Measurements from ENCODE around the gene ACSS3.
"Not testable (repeated sequence)": the region's sequence is repeated elsewhere in the genome, so short reads cannot be mapped to it uniquely, and the experiment has no call there.

Gene ACSS3

GRCh38 chr12:81164827-81165226 lies 86.9 kb downstream of the ACSS3 start:
- in situ Hi-C loops (cut with MboI; ENCODE audit: low sequenced_read_pairs) = no loop called here

GRCh38 chr12:81166790-81167189 lies 88.9 kb downstream of the ACSS3 start:
- in situ Hi-C loops (cut with MboI; ENCODE audit: low sequenced_read_pairs) = no loop called here

DNA sequence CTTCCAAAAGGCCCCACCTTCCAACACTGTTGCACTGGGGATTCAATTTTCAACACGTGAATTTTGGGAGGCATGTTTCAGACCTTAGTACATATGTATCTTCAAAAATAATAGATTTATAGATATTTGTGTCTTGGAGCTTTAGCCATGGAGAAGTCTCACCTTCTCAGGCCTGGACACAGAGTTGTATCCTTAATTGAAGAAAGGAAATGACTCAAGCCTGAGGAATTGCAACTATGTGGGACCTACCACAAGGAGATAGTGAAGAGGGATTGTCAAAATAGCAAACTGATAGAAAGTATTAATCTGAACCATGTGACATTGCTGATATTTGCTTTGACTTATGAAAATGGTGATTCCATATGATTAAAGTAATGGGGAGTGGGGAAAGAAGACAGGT lies 89.8 kb downstream of the ACSS3 start:
- in situ Hi-C loops (cut with MboI; ENCODE audit: low sequenced_read_pairs) = no loop called here

GRCh38 chr12:81168445-81168844 lies 90.6 kb downstream of the ACSS3 start:
- in situ Hi-C loops (cut with MboI; ENCODE audit: low sequenced_read_pairs) = no loop called here

- in situ Hi-C loops (cut with MboI; ENCODE audit: low sequenced_read_pairs) = no loop called here
Measured at GRCh38 chr12:81170072-81170471, 92.2 kb downstream of the ACSS3 start.

DNA sequence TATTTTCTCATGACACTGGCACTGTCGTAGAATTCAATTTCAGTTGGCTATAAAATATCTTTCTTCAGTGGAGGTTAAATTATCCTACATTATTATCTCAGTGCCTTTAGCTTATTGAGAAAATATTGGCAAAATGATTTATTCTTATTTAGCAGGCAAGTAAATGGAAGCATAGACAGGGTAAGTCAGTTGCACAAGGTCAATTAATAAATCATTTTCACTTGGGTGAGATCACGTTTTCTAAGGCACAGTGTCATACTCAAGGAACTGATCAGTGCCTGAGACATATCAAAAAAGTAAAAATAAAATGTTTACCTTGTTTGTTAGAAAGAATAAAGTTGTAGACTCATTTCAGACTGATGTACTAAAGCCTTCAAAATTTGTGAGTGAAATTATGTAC lies 95.0 kb downstream of the ACSS3 start:
- in situ Hi-C loops (cut with MboI; ENCODE audit: low sequenced_read_pairs) = no loop called here

DNA sequence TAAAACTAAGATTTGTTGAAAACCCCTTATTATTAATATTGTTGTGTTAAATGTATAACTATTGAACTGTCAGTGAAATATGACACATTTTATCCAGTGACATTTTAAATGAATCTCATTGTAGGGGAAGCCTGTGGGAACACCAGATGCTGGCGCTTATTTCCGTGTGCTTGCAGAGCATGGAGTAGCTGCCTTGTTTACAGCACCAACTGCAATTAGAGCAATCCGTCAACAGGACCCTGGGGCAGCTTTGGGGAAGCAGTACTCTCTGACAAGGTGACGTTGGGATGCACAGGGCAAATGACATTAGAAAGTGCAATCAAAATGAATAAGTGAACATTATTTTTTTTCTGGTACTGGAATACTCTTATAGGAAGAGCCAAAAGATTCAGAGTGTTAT lies 96.8 kb downstream of the ACSS3 start:
- in situ Hi-C loops (cut with MboI; ENCODE audit: low sequenced_read_pairs) = no loop called here

- in situ Hi-C loops (cut with MboI; ENCODE audit: low sequenced_read_pairs) = no loop called here
Measured at GRCh38 chr12:81176796-81177195, 98.9 kb downstream of the ACSS3 start.

- in situ Hi-C loops (cut with MboI; ENCODE audit: low sequenced_read_pairs) = no loop called here
Measured at GRCh38 chr12:81181691-81182090, 103.8 kb downstream of the ACSS3 start.

- in situ Hi-C loops (cut with MboI; ENCODE audit: low sequenced_read_pairs) = no loop called here
Measured at GRCh38 chr12:81187686-81188085, 109.8 kb downstream of the ACSS3 start.

DNA sequence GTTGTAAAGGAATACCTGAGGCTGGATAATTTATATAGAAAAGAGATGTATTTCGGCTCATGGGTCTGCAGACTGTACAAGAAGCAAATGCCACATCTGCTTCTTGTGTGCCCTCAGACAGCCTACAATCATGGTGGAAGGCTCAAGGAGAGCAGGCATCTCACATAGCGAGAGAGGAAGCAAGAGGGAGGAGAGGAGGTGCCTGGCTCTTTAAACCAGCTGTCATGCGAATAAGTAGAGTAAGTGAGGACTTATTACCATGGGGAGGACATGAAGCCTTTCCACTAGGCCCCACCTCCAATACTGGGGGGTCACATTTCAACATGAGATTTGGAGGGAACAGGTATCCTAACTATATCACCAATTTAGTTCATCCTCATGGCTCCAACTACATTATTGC lies 118.7 kb downstream of the ACSS3 start:
- in situ Hi-C loops (cut with MboI; ENCODE audit: low sequenced_read_pairs) = no loop called here

DNA sequence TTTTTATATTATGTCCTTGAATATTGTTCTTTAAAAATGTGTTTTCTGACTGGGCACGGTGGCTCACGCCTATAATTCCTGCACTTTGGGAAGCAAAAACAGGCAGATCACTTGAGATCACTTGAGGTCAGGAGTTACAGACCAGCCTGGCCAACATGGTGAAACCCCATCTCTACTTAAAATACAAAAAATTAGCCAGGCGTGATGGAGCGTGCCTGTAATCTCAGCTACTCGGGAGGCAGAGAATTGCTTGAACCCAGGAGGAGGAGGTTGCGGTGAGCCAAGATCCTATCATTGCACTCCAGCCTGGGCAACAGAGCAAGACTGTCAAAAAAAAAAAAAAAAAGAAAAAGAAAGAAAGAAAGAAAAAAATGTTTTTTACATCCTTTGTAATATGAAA lies 122.7 kb downstream of the ACSS3 start:
- in situ Hi-C loops (cut with MboI; ENCODE audit: low sequenced_read_pairs) = not testable (repeated sequence)

DNA sequence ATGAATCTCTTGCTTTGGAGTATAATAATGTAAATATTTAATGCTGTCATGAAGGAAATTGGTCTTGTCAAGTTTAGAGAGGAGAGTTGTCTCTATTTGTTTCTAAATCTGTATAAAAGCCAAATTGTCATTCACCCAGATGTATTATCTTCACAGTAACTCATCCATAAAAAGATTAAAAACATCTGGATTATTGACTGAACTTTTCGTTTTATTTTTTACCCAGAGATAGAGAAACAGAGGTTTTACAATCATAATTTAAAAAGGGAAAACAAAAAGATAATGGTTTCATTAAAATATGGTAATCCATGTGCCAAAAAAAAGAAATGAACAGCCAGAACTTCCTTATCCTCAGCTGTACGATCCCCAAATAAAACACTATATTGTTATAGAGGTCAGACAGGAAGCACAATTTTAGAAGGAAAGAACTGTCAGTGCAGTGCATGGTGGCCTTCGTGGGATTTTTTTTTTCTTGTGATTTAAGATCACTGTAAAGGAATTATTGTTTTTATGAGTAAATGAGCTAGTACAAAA lies 125.9 kb downstream of the ACSS3 start:
- in situ Hi-C loops (cut with MboI; ENCODE audit: low sequenced_read_pairs) = no loop called here

DNA sequence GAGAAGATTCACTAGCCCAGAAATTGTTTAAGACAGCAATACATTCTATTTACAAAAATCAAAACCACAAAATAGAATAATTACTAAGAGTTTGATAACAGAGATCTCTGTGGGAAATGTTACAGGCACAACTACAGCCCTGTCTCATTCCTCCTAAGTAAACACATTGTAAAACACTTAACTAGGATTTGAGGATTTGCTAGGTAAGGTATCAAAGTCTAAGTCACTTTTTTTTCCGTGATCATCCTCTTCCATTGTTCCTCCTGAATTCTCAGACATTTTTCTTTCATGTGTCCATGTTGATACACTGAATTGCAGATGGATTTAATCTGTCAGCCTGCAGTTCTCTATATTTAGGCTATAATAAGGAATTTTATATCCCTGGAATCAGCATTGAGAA lies 127.5 kb downstream of the ACSS3 start:
- in situ Hi-C loops (cut with MboI; ENCODE audit: low sequenced_read_pairs) = no loop called here

GRCh38 chr12:81206429-81206828 lies 128.6 kb downstream of the ACSS3 start:
- in situ Hi-C loops (cut with MboI; ENCODE audit: low sequenced_read_pairs) = no loop called here

- in situ Hi-C loops (cut with MboI; ENCODE audit: low sequenced_read_pairs) = no loop called here
Measured at GRCh38 chr12:81207173-81207572, 129.3 kb downstream of the ACSS3 start.

GRCh38 chr12:81207664-81208063 lies 129.8 kb downstream of the ACSS3 start:
- in situ Hi-C loops (cut with MboI; ENCODE audit: low sequenced_read_pairs) = no loop called here

GRCh38 chr12:81208187-81208911 lies 130.5 kb downstream of the ACSS3 start:
- in situ Hi-C loops (cut with MboI; ENCODE audit: low sequenced_read_pairs) = no loop called here

DNA sequence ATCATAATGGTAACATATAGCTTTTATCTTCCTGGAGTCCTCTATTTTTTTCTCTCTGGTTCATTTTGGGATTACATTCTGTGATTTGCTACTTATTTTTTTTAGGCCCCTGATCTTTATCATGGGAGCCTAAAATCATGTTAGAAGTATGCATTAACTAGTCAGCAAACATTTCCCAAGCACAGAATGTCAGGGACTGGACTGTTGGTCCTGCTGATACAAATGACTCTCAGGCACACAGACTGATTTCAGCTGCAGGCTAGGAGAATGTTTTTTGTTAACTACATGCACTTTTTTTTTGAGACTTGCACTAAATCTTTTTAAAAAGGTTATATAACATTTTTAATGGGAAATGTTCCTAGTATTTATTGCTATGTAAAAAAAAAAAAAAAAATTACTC lies 131.1 kb downstream of the ACSS3 start:
- in situ Hi-C loops (cut with MboI; ENCODE audit: low sequenced_read_pairs) = no loop called here

DNA sequence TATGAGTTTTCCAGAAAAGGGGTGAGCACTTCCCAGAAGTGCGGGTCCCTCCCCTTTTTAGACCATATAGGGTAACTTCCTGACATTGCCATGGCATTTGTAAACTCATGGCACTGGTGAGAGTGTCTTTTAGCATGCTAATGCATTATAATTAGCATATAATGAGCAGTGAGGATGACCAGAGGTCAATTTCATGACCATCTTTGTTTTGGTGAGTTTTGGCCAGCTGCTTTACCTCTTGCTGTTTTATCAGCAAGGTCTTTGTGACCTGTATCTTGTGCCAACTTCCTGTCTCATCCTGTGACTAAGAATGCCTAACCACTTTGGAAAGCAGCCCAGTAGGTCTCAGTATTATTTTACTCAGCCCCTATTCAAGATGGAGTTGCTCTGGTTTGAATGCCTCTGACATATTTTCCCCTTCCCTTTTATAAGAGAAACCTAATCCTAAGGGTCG lies 131.9 kb downstream of the ACSS3 start:
- in situ Hi-C loops (cut with MboI; ENCODE audit: low sequenced_read_pairs) = not testable (repeated sequence)

DNA sequence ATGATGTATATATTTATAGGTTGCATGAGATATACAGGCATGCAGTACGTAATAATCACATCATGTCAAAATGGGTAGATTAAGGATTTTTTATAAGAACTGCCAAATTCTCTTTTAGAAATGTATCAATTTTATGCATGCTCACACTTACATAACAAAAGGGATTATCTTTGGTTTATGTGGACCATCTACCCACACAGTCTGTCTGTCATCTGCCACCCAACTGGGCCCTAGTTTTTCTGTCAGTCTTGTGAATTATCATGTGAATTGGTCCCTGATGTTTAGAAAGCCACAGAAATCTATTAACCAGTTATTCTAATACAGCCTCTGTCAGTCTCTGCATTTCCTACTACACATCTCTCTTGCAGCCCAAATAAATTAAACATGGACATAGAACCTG lies 133.4 kb downstream of the ACSS3 start:
- in situ Hi-C loops (cut with MboI; ENCODE audit: low sequenced_read_pairs) = no loop called here

GRCh38 chr12:81212996-81213696 lies 135.3 kb downstream of the ACSS3 start:
- in situ Hi-C loops (cut with MboI; ENCODE audit: low sequenced_read_pairs) = no loop called here
